GM18520 (cell line): ENCODE results near the gene XRCC5.
A peak's percentile ranks its signal among the peaks of the same experiment; 100 is the strongest.
"Not testable (repeated sequence)": the region's sequence is repeated elsewhere in the genome, so short reads cannot be mapped to it uniquely, and the experiment has no call there.

ENCODE experiments used
- ATAC-seq: cut with Tn5 transposase; IDR thresholded peaks from one replicate; pipeline ENCODE4 v1.9.1; 2021; ENCODE audit not compliant: unreplicated experiment

The XRCC5 gene

GRCh38 chr2:216192931-216193330 is 83.8 kb downstream of the XRCC5 start:
- ATAC-seq = no peak

DNA sequence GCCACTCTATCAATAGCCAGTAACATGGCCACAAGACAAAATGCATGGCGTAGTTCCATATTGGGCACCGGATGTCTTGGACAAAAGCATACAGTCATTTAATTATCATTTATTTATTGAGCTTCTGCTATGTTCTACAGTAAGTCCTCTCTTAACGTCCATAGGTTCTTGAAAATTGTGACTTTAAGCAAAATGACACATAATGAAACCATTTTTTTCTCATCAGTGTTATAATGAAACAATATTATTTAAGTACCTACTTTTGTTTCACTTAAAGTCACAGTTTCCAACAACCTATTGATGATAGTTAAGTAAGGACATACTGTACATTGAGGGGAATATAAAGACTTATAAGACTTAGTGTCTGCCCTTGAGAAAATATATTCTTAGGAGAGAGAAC is 84.9 kb downstream of the XRCC5 start:
- no peak for ATAC-seq

GRCh38 chr2:216194561-216194960 is 85.4 kb downstream of the XRCC5 start:
- ATAC-seq = no peak

DNA sequence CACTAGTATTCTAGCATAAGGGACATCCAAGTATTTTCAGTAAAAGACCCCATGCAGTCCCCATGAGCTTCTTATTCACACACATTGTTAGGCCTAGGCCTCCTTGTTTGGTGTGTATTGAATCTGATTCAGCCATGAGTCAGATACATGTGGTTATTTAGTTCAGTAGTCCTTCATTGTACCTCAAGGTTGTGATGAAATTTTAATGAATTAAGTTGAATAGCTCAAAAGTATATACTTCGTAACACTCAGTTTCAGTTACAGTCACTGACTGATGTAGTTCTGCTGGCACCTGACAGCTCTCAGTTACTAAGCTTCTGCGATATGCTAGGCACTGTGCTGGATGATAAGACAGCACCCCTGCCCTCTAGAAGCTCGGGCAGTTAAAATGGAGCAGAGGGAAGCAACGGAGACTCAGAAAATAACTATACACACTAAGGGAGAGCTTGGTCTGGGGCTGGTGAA is 86.4 kb downstream of the XRCC5 start:
- no peak for ATAC-seq

GRCh38 chr2:216201692-216202306 is 92.7 kb downstream of the XRCC5 start:
- ATAC-seq = no peak

DNA sequence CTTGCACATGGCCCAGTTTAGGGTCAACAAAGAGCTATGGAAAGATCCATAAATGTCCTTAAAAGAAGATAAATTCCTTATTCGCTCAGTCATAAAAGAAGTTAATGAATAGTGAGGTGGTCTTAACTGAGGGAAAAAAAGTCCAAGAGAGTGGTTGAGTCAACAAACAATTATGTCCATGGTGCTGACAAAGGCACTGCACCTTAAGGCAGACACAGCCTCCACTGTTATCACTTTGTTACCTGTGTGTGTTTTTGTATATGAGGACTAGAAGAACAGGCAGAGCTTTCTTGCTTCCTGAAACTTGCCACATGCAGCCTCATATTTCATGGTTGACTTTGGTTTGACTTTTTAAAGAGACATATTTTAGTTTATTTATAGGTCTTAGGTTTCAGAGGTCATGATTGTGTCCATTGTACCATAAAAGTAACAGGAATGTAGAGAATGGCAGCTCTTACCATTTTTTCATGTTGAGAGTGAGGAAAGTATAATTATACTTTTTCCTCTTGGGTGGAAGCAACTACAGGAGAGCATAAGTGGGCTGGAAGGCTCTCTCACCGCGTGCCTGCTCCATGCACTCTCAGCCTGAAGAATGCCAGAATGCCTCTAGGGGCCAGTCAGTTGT is 93.6 kb downstream of the XRCC5 start:
- no peak for ATAC-seq

DNA sequence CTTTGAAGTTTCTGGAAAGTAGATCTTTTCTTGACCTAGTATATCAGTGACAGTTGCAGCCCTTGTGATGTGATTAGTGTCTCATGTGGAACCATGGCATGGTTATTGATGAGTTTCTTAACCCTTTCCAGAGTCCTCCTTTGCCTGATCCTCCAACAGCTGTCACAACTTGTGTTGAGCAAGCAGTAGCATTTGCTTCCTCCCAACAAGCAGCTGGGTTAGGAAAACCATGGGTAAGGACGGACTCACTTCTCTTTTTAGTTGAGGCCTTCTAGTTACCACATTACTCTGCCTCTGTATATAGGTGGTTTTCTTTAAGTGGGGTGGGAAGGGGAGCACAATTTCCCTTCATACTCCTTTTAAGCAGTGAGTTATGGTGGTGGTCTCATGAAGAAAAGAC is 96.3 kb downstream of the XRCC5 start:
- ATAC-seq = no peak

DNA sequence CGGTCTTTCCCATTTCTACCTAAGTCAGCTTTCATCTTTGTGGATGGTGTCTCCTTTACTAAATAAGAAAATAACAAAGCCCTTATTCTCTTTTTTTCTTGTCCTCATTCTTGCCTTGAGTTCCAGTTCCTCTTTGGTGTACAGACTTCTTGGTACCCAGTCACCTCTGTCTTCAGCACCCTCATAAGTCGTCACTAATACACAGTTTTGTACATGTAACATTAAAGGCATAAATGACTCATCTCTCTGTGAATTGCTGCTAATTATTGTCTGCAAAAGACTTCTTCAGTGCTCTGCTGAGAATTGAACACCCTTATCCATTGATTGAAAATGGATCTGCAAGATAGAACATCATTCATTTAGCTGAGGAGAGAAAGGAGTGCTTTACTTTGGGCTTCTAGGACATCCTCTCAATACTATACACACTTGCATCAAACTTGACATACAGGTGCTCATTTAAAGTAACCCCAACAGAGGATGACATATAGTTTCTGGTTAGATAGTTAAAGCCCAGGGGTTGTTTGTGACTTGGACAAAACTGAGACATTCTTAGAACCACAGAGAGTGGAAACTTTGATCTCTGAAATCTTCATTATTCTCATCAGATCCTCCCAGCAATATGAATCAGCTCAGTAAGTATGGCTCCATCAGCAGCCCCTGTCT is 97.0 kb downstream of the XRCC5 start:
- peak; percentile 79 for ATAC-seq

GRCh38 chr2:216206821-216207220 is 97.7 kb downstream of the XRCC5 start:
- ATAC-seq = peak; percentile 33

- ATAC-seq = not testable (repeated sequence)
Observed at GRCh38 chr2:216208661-216209060, 99.5 kb downstream of the XRCC5 start.

DNA sequence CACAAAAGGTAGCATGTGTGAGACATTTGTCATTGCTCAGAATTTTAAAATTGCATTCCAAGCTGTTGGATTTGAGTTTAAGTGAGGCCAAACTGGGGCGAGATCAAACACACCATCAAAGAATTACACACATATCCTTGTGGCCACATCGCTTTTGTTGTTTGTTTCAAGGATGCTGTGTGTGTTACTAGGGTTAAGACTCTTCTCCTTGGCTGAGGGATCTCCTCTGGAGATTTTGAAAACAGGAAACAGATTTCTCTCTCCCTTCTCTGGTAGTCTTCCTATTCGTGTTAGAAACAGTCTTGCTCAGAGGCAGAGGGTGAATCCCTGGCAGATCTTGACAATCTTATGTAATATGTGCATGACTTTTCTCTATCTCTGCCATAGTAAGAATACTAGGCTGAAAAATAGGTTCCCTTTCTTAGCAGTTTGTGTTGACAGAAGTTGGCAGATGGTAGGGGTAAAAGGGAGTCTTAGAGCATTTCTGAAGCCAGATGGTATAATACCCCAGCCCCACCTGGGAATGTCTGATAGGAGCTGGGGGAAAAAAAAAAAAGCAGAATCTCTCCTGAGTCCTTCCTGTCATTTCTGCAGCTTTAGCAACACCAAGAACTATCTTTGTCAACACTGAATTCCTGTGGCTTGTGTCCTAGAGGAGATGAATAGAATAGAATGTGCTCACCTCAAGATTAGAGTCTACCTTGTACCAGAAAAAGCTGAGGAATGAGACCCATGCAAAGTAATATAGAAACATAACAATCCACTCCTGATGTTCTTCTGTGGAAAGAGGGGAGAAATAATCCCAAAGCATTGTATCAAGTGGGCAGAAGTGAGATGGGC is 101.8 kb downstream of the XRCC5 start:
- no peak for ATAC-seq

- no peak for ATAC-seq
Observed at GRCh38 chr2:216211614-216212145, 102.5 kb downstream of the XRCC5 start.

- ATAC-seq = no peak
Observed at GRCh38 chr2:216214768-216215167, 105.6 kb downstream of the XRCC5 start.

DNA sequence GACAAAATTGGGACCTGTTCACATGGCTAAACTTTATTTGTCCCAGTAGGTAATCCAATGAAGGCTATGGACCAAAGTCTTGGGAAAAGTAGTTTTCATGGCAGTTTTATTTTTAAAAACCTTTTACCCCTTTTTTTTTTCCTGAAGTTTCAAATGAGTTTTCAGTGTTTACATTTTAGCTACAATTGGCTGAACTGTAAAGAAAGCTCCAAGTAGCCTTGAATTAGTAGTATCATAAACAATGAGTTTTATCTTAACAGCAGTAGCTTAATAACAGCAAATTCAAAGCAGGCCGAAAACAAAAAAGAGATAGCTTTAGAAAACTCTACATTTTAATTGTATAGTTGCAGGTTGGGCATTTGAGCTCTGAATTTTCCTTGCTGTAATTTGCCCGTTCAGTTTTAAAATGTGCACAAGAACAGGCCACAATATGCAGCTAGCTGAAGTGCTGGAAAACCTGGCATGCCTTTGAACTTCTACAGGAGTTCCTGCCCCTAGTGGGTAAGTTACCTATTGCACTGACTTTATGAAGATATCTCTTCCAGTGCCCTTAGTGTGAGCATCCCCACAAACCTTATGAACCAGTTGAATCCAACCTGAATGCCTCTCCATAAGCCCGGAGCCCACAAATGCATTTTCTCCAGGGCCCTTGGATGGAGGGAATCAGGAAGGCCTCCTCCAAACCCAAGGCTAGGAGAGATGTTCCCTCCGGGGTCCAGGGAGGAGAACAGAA is 106.7 kb downstream of the XRCC5 start:
- no peak for ATAC-seq

DNA sequence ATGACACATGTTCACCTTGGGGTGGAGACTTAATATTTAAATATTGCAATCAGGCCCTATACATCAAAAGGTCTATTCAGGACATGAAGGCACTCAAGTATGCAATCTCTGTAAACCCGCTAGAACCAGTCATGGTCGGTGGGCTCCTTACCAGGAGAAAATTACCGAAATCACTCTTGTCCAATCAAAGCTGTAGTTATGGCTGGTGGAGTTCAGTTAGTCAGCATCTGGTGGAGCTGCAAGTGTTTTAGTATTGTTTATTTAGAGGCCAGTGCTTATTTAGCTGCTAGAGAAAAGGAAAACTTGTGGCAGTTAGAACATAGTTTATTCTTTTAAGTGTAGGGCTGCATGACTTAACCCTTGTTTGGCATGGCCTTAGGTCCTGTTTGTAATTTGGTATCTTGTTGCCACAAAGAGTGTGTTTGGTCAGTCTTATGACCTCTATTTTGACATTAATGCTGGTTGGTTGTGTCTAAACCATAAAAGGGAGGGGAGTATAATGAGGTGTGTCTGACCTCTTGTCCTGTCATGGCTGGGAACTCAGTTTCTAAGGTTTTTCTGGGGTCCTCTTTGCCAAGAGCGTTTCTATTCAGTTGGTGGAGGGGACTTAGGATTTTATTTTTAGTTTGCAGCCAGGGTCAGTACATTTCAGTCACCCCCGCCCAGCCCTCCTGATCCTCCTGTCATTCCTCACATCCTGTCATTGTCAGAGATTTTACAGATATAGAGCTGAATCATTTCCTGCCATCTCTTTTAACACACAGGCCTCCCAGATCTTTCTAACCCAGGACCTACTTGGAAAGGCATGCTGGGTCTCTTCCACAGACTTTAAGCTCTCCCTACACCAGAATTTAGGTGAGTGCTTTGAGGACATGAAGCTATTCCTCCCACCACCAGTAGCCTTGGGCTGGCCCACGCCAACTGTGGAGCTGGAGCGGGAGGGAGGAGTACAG is 108.1 kb downstream of the XRCC5 start:
- ATAC-seq = no peak

GRCh38 chr2:216217904-216218260 is 108.7 kb downstream of the XRCC5 start:
- no peak for ATAC-seq

DNA sequence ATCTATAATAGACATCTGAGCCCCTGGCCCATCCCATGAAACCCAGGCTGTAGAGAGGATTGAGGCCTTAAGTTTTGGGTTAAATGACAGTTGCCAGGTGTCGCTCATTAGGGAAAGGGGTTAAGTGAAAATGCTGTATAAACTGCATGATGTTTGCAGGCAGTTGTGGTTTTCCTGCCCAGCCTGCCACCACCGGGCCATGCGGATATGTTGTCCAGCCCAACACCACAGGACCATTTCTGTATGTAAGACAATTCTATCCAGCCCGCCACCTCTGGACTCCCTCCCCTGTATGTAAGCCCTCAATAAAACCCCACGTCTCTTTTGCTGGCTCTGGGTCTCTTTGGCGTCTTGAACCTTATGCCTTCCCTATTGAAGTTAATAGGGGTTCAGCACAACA is 110.7 kb downstream of the XRCC5 start:
- ATAC-seq = no peak

DNA sequence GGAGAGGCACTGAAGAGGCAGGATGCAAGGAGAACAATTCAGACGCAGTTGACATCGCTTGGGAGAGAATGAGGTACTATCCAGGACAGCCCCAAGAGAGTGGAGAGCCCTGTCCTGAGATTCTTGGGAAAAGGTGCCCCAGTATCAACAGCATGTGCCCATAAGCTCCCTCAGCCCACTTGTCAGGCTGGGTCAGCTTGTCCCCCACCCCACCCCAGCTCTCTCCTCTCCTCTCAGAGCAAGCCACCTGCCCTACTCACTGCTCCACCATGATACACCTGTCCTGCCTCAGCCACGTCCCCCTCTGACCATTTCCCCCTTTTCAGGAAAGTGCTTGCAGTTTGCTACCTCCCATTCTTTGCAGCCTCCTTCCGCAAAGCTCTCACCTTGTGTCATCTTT is 111.8 kb downstream of the XRCC5 start:
- no peak for ATAC-seq

DNA sequence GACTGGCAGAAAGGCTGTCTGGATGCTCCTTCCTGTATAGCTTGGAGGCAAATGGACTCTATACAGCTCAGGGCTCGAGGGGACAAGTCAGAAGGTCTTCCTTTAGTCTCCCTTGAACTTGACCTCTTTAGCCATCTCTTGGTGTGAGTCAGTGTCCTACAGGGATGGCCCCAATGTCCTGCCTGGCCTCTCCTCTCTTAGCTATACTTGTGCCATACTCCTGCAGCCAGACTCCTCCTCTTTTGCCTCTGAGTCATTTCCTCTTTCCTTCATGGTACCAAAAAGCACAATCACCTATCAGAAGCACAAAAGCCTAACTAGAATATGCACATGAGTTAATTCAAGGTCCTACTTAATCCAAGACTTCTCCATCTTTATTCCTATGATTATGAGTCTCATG is 112.7 kb downstream of the XRCC5 start:
- no peak for ATAC-seq
